ENCODE results near the gene CHEK2. TPM values are rescaled to one million over a fixed set of nuclear protein-coding genes. Genes with fewer than 3 reads are reported as not detected.
"Not testable (repeated sequence)": the region's sequence is repeated elsewhere in the genome, so short reads cannot be mapped to it uniquely, and the experiment has no call there.

CHEK2 gene
- total and polyA plus RNA-seq, 2 experiments from 2014 or later: 12.2 to 21.8 TPM

DNA sequence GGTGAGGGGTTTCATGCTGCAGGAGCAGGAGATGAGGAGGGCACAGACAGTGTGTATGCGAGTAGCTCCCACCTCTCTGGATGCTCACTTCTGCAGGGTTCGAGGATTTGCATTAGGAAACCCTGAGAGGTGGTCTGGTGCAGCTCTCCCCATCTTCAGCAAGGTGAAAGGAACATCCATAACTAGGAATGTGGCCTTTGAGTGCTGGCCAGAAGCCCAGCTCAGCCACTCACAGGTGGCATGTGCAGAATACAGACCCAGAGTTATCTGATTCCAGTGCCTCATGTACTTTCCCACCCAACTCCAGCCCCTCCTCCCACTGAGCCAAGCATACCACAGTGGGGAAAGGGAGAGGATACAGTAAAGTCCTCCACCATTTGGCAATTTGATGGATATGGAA lies 51.8 kb downstream of the CHEK2 start:
- H3K79me2 ChIP-seq (ENCODE audit: insufficient read depth); H3K4me1 ChIP-seq (ENCODE audit: insufficient read depth); H3K27me3 ChIP-seq (replicated peaks; ENCODE audit: insufficient read depth); H3K36me3 ChIP-seq (ENCODE audit: low read depth); H4K20me1 ChIP-seq (ENCODE audit: insufficient read depth); H3K9me2 ChIP-seq (ENCODE audit: insufficient read depth); H3F3A ChIP-seq (ENCODE audit: insufficient read depth); H3K9me3 ChIP-seq (ENCODE audit: low read depth); in situ Hi-C loops (cut with MboI); H3K9ac ChIP-seq; H3K4me3 ChIP-seq; H3K27ac ChIP-seq; H2AFZ ChIP-seq; H3K4me2 ChIP-seq (ENCODE audit: unreplicated experiment); DNase-seq: not testable (repeated sequence)
- 91 to 95% methylated on average over 2 of the region's 2 CpGs for WGBS, 2 experiments (ENCODE audit: low coverage in 1 of 2, low lambda C conversion rate in 2 of 2, missing lambda C conversion rate in 2 of 2)

DNA sequence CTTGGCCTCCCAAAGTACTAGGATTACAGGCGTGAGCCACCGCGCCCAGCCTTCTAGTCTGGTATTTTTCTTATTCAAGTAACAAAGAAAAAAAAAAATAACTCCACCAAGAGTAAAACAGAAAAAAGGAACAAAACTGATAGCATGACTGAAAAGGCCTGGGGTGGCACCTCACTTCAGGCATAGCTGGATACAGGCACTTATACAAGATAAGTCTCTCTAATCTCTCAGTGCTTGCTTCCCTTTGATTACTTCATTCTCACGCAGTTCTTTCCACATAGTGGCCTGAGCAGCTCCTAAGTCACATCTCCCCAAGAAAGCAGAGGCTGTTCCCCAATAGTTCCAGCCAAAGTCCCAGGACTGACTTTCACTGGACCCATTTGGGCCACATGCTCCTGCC lies 58.7 kb downstream of the CHEK2 start:
- H3K27ac ChIP-seq; H4K20me1 ChIP-seq (ENCODE audit: insufficient read depth); DNase-seq; H2AFZ ChIP-seq; H3K27me3 ChIP-seq (replicated peaks; ENCODE audit: insufficient read depth); H3F3A ChIP-seq (ENCODE audit: insufficient read depth); H3K4me2 ChIP-seq (ENCODE audit: unreplicated experiment); H3K9me3 ChIP-seq (ENCODE audit: low read depth); H3K36me3 ChIP-seq (ENCODE audit: low read depth); in situ Hi-C loops (cut with MboI); H3K4me3 ChIP-seq; H3K4me1 ChIP-seq (ENCODE audit: insufficient read depth); H3K9me2 ChIP-seq (ENCODE audit: insufficient read depth); H3K9ac ChIP-seq; H3K79me2 ChIP-seq (ENCODE audit: insufficient read depth): not testable (repeated sequence)
- WGBS, 2 experiments (ENCODE audit: low coverage in 1 of 2, low lambda C conversion rate in 2 of 2, missing lambda C conversion rate in 2 of 2): 83 to 100% methylated on average over 4 of the region's 4 CpGs

- H2AFZ ChIP-seq; H3K4me1 ChIP-seq (ENCODE audit: insufficient read depth); H3K9me2 ChIP-seq (ENCODE audit: insufficient read depth); H3K9me3 ChIP-seq (ENCODE audit: low read depth); H3K9ac ChIP-seq; H3K4me3 ChIP-seq; H3K4me2 ChIP-seq (ENCODE audit: unreplicated experiment); H3K36me3 ChIP-seq (ENCODE audit: low read depth); in situ Hi-C loops (cut with MboI); H4K20me1 ChIP-seq (ENCODE audit: insufficient read depth); H3K27me3 ChIP-seq (replicated peaks; ENCODE audit: insufficient read depth); H3F3A ChIP-seq (ENCODE audit: insufficient read depth): not testable (repeated sequence)
- H3K27ac ChIP-seq: peak overlapping the region; percentile 42; the same call in 1 of the 2 replicates
- WGBS, 2 experiments (ENCODE audit: low coverage in 1 of 2, low lambda C conversion rate in 2 of 2, missing lambda C conversion rate in 2 of 2): 46 to 49% methylated on average over 5 of the region's 5 CpGs
- peaks cover 12% of the 10 kb centered on the region for H3K79me2 ChIP-seq (ENCODE audit: insufficient read depth)
- peak; percentile 67 for DNase-seq
These were observed 60.7 kb downstream of the CHEK2 start for GRCh38 chr22:28680813-28681490.

GRCh38 chr22:28679611-28680287 lies 61.9 kb downstream of the CHEK2 start, which contains the start of gene TTC28:
TTC28 (minus strand) TSS chr22:28679840; CDS start chr22:28679723, 117 bp downstream.
- H3K9me2 ChIP-seq (ENCODE audit: insufficient read depth); H4K20me1 ChIP-seq (ENCODE audit: insufficient read depth); in situ Hi-C loops (cut with MboI); H3K4me1 ChIP-seq (ENCODE audit: insufficient read depth); H3K36me3 ChIP-seq (ENCODE audit: low read depth); H3K27me3 ChIP-seq (replicated peaks; ENCODE audit: insufficient read depth); H3K9me3 ChIP-seq (ENCODE audit: low read depth); H3F3A ChIP-seq (ENCODE audit: insufficient read depth): not testable (repeated sequence)
- WGBS, 2 experiments (ENCODE audit: low coverage in 1 of 2, low lambda C conversion rate in 2 of 2, missing lambda C conversion rate in 2 of 2): 7 to 15% methylated on average over 39 to 96 of the region's 101 CpGs
- H2AFZ ChIP-seq: peak within 1 kb of the TSS; percentile 97
- H3K79me2 ChIP-seq (ENCODE audit: insufficient read depth): peaks cover 16% of the 10 kb centered on the region
- H3K27ac ChIP-seq: peak within 1 kb of the TSS; percentile 42; the same call in 1 of the 2 replicates
- DNase-seq: peak; percentile 88
- peak within 1 kb of the TSS; percentile 82 for H3K4me3 ChIP-seq
- peak within 1 kb of the TSS; percentile 88 for H3K9ac ChIP-seq
- peak within 1 kb of the TSS; percentile 84 for H3K4me2 ChIP-seq (ENCODE audit: unreplicated experiment)

DNA sequence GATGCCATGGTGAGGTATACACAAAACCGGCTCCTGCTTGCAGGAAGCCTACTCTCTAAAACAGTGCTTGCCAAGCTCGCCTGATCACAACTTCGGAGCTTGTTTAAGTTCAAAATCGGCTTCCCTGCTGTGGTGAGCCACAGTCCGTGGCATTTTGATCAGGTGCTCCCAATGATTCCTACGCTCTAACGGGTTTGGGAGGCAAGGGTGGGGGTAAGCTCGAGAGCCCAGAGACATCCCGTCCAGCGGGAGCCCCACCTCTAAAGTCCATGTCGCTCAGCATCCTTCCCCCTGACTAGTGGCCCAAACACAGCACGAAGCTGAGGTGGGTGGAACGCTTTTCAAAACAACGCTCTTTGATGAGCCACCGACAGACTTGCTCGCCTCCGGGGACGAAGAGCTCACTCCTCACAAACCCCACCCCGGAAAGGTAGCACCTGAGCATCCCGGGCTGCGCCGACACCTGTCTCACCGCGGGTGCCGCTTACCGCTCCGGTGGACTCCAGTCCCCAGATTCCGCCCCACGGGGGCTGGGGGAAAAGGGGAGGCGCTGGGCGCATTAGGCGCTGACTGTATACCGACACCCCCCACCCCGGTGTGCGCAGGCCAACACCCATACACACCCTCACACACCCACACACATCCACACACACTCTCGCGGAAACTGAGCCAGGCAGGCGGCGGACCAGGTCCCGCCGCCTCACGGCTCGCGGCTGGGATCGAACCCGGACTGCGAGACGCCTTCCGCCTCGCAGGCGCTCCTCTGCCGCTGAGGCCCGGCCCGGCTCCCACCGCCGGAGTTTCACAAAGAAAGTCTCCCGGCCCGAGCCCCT lies 62.6 kb downstream of the CHEK2 start:
- peak overlapping the region; percentile 77 for H3K4me2 ChIP-seq (ENCODE audit: unreplicated experiment)
- H3K79me2 ChIP-seq (ENCODE audit: insufficient read depth): peaks cover 16% of the 10 kb centered on the region
- H3K27me3 ChIP-seq (replicated peaks; ENCODE audit: insufficient read depth); H3K4me1 ChIP-seq (ENCODE audit: insufficient read depth); H3K9me2 ChIP-seq (ENCODE audit: insufficient read depth); H3F3A ChIP-seq (ENCODE audit: insufficient read depth); in situ Hi-C loops (cut with MboI); H3K9me3 ChIP-seq (ENCODE audit: low read depth); H4K20me1 ChIP-seq (ENCODE audit: insufficient read depth); H3K36me3 ChIP-seq (ENCODE audit: low read depth): not testable (repeated sequence)
- H3K4me3 ChIP-seq: peak overlapping the region; percentile 82
- DNase-seq: peak; percentile 49
- peak overlapping the region; percentile 31; the same call in 1 of the 2 replicates for H3K27ac ChIP-seq
- peak overlapping the region; percentile 88 for H2AFZ ChIP-seq
- peak overlapping the region; percentile 88 for H3K9ac ChIP-seq
- WGBS, 2 experiments (ENCODE audit: low coverage in 1 of 2, low lambda C conversion rate in 2 of 2, missing lambda C conversion rate in 2 of 2): 13 to 15% methylated on average over 54 to 58 of the region's 58 CpGs

DNA sequence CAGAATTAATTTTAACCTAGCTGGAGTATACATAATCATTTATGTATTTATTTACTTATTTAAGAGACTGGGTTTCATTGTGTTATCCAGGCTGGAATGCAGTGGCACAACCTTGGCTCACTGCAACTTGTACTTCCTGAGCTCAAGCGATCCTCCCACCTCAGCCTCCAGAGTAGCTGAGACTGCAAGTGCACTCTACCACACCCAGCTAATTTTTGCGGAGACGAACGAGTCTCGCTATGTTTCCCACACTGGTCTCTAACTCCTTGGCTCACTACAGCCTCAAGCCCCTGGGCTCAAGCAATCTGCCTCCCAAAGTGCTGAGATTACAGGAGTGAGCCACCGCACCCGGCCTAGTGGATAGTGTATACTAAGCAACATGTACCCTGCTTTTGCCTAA lies 63.5 kb downstream of the CHEK2 start:
- H3K9me3 ChIP-seq (ENCODE audit: low read depth); H3K9ac ChIP-seq; H3F3A ChIP-seq (ENCODE audit: insufficient read depth); H3K27ac ChIP-seq; H3K27me3 ChIP-seq (replicated peaks; ENCODE audit: insufficient read depth); DNase-seq; H3K36me3 ChIP-seq (ENCODE audit: low read depth); in situ Hi-C loops (cut with MboI); H4K20me1 ChIP-seq (ENCODE audit: insufficient read depth); H3K4me2 ChIP-seq (ENCODE audit: unreplicated experiment); H3K9me2 ChIP-seq (ENCODE audit: insufficient read depth): not testable (repeated sequence)
- peaks cover 12% of the 10 kb centered on the region for H3K4me1 ChIP-seq (ENCODE audit: insufficient read depth)
- H3K4me3 ChIP-seq: peak overlapping the region; percentile 82; the same call in 1 of the 2 replicates
- H3K79me2 ChIP-seq (ENCODE audit: insufficient read depth): peaks cover 16% of the 10 kb centered on the region
- WGBS, 2 experiments (ENCODE audit: low coverage in 1 of 2, low lambda C conversion rate in 2 of 2, missing lambda C conversion rate in 2 of 2): 51 to 72% methylated on average over 7 of the region's 7 CpGs
- peak overlapping the region; percentile 88; the same call in 1 of the 2 replicates for H2AFZ ChIP-seq

All from GM23248 (cell line).